K562 (cell line): ENCODE data around the gene CREBL2. TPM values are rescaled to one million over a fixed set of nuclear protein-coding genes. Genes with fewer than 3 reads are reported as not detected.

Experiments used
- ATF3 ChIP-seq, 2 experiments: fragments of 450-650 bp in 1 of 2; sonication (generic) in 1 of 2; formaldehyde crosslinking in 1 of 2; IDR thresholded peaks in 1 of 2; conservative IDR thresholded peaks in 1 of 2; 2 replicates each; pipeline versions ENCODE4 v1.6.1 to v1.8.1; 2016 to 2023; ENCODE audit warnings: mild to moderate bottlenecking in 2 of 2, moderate library complexity in 2 of 2, inconsistent platforms in 1 of 2, missing genetic modification reagents in 1 of 2
- ATF6 ChIP-seq: sonication (generic); formaldehyde crosslinking; IDR thresholded peaks from 2 replicates; pipeline ENCODE4 v1.4.0; 2020; ENCODE audit warnings: mild to moderate bottlenecking, missing genetic modification reagents
- CXXC5 ChIP-seq: fragments of 250-450 bp; sonication (Bioruptor Pico); IDR thresholded peaks from 2 replicates; pipeline ENCODE4 v1.8.0; 2022; ENCODE audit warnings: inconsistent platforms, mild to moderate bottlenecking, moderate library complexity
- HCFC1 ChIP-seq: IDR thresholded peaks from 2 replicates; pipeline ENCODE4 v1.6.1; 2012; ENCODE audit warnings: low read depth, low read length, improper control_type of control experiment
- ILF3 ChIP-seq: fragments of 450-650 bp; IDR thresholded peaks from 2 replicates; pipeline ENCODE4 v1.6.1; 2018; ENCODE audit warnings: antibody characterized with exemption, mild to moderate bottlenecking, moderate library complexity, borderline replicate concordance
- MCM3 ChIP-seq: fragments of 450-650 bp; IDR thresholded peaks from 2 replicates; pipeline ENCODE4 v1.6.1; 2016
- MEF2A ChIP-seq: IDR thresholded peaks from 2 replicates; pipeline ENCODE4 v1.6.1; 2011; ENCODE audit warnings: low read depth, mild to moderate bottlenecking, low read length, moderate library complexity; ENCODE audit not compliant: control insufficient read depth
- MXI1 ChIP-seq: IDR thresholded peaks from 2 replicates; pipeline ENCODE4 v1.6.1; 2011; ENCODE audit warnings: low read depth, mild to moderate bottlenecking, improper control_type of control experiment, low read length
- ZNF407 ChIP-seq: fragments of 450-650 bp; IDR thresholded peaks from 2 replicates; pipeline ENCODE4 v1.6.1; 2016; ENCODE audit warnings: low read depth
- ZNF695 ChIP-seq: fragments of 450-650 bp; formaldehyde crosslinking; IDR thresholded peaks from 2 replicates; pipeline ENCODE4 v1.4.0; 2020; ENCODE audit warnings: mild to moderate bottlenecking, moderate library complexity
- polyA plus RNA-seq, 8 experiments: library from polyadenylated mRNA; depleted of rRNA in 4 of 8; stranded (reverse) in 5 of 8; unstranded in 3 of 8; fragments of >200 nt; fragmentation: Nextera tagmentation in 2 of 8; fragmentation: Illumina TruSeq in 1 of 8; extraction: Ambion mirVana in 2 of 8; extraction: Trizol in 1 of 8; gene quantifications; 2 replicates each; pipeline versions ENCODE4 v1.2.1 to v1.2.3, GENCODE V29; 2011 to 2014; ENCODE audit warnings: inconsistent platforms in 1 of 8, missing spikeins in 1 of 8
- total RNA-seq, 7 experiments: library from RNA; depleted of rRNA in 6 of 7; stranded (reverse); fragments of >200 nt in 6 of 7; fragmentation: Illumina TruSeq in 2 of 7; extraction: Trizol in 2 of 7; gene quantifications; 2 replicates each; pipeline versions ENCODE4 v1.2.1 to v1.2.3, GENCODE V29; 2011 to 2021; ENCODE audit warnings: low replicate concordance in 1 of 7
- TF ChIP-seq, protein P1 (sequence below): fragments of 250-450 bp; sonication (Bioruptor Pico); IDR thresholded peaks from 2 replicates; pipeline ENCODE4 v1.5.0; 2020; ENCODE audit warnings: mild to moderate bottlenecking, borderline replicate concordance
- TF ChIP-seq, protein P2 (sequence below): fragments of 250-450 bp; sonication (Bioruptor Pico); IDR thresholded peaks from 2 replicates; pipeline ENCODE4 v1.8.0; 2021; ENCODE audit warnings: mild to moderate bottlenecking, moderate library complexity

CREBL2 gene
- total and polyA plus RNA-seq, 9 of the 15 experiments (the other 6 are each of a cell fraction or from before 2014, with no cell fraction given) = 1.7 to 7.3 (median 5.2) TPM

DNA sequence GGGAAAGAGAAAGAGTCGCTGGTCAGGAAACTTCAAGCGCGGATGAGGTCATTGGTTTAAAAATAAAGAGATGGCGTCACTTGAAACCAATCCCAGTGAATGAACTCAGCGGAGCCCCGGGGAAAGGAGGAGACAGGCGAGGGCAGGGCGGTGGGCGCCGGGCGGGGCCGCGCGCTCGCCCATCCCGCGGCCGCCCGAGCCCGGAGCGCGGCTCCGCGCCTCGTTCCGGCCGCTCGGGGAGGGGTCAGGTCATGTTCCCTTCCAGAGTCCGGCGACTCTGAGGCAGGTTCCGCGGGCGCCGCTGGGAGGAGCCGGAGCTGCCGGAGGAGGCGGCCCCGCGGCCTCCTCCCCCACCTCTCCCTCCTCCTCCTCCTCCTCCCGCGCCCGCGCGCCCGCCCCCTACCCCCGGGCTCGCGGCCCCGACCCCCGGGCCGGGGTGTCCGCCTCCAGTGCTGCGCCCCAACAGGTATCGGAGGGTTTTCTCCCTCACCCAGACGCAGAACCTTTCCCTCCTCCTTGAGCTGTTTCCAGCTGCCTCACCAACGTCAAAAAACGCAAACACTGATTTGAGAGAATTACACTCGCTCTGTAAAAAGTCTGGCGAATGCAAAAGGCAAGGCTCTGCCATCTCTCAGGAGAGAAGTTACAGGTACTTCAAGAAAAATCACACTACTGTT, 49.0 kb upstream of the CREBL2 start, which contains the start of gene DUSP16 (continued):
- TF ChIP-seq ZNF407 = no peak
- no peak for TF ChIP-seq MXI1
- TF ChIP-seq, protein P1, sequence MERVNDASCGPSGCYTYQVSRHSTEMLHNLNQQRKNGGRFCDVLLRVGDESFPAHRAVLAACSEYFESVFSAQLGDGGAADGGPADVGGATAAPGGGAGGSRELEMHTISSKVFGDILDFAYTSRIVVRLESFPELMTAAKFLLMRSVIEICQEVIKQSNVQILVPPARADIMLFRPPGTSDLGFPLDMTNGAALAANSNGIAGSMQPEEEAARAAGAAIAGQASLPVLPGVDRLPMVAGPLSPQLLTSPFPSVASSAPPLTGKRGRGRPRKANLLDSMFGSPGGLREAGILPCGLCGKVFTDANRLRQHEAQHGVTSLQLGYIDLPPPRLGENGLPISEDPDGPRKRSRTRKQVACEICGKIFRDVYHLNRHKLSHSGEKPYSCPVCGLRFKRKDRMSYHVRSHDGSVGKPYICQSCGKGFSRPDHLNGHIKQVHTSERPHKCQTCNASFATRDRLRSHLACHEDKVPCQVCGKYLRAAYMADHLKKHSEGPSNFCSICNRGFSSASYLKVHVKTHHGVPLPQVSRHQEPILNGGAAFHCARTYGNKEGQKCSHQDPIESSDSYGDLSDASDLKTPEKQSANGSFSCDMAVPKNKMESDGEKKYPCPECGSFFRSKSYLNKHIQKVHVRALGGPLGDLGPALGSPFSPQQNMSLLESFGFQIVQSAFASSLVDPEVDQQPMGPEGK (CRISPR knock-in tag) = no peak
- TF ChIP-seq ILF3 = no peak
- TF ChIP-seq CXXC5 = peak; percentile 76
- TF ChIP-seq ATF6 (CRISPR knock-in tag) = no peak
- peak; percentile 56 for TF ChIP-seq ATF3 (IDR thresholded peaks at IDR 0.05)
- TF ChIP-seq ATF3 (CRISPR knock-in tag; conservative IDR thresholded peaks at IDR 0.05) = no peak
- TF ChIP-seq, protein P2, sequence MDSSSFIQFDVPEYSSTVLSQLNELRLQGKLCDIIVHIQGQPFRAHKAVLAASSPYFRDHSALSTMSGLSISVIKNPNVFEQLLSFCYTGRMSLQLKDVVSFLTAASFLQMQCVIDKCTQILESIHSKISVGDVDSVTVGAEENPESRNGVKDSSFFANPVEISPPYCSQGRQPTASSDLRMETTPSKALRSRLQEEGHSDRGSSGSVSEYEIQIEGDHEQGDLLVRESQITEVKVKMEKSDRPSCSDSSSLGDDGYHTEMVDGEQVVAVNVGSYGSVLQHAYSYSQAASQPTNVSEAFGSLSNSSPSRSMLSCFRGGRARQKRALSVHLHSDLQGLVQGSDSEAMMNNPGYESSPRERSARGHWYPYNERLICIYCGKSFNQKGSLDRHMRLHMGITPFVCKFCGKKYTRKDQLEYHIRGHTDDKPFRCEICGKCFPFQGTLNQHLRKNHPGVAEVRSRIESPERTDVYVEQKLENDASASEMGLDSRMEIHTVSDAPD (CRISPR knock-in tag) = no peak
- no peak for TF ChIP-seq ZNF695 (CRISPR knock-in tag)
- TF ChIP-seq MCM3 = no peak
- TF ChIP-seq MEF2A = peak; percentile 85
- no peak for TF ChIP-seq HCFC1
